ENCODE results near the gene GPR108.
"Not testable (repeated sequence)": the region's sequence is repeated elsewhere in the genome, so short reads cannot be mapped to it uniquely, and the experiment has no call there.

DNA sequence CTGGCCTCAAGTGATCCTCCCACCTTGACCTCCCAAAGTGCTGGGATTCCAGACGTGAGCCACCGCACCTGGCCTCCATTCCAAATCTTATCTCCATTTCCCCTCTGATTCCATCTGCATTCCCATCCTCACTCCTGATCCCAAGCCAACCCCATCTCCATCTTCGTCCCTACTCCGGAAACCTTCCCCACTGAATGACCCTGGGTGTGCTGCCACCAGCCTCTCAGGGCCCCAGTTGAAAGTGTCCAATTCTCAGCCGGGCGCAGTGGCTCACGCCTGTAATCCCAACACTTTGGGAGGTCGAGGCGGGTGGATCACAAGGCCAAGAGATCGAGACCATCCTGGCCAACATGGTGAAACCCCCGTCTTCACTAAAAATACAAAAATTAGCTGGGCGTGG lies 28.5 kb downstream of the GPR108 start:
- not testable (repeated sequence) for TF ChIP-seq POLR2A (IDR thresholded peaks at IDR 0.05; ENCODE audit: low read depth, low read length); TAF1 (IDR thresholded peaks at IDR 0.05; ENCODE audit: borderline replicate concordance, low read depth, low read length)
